Pancreas (tissue), 10 donors: ENCODE results near the gene DEUP1. TPM values are rescaled to one million over a fixed set of nuclear protein-coding genes. Genes with fewer than 3 reads are reported as not detected.
"Not testable (repeated sequence)": the region's sequence is repeated elsewhere in the genome, so short reads cannot be mapped to it uniquely, and the experiment has no call there.

Experiments
- ATAC-seq, 4 donors: fragments of 200-7000 bp; cut with Tn5 transposase; one replicate each; pipeline versions ENCODE4 v1.8.0 to v1.9.1; 2020; ENCODE audit warnings: mild to moderate bottlenecking in 4 of 4, moderate library complexity in 4 of 4
- DNase-seq, 6 donors: peaks; one replicate each; pipeline ENCODE4 v3.0.0-alpha.2; 2020
- FAIRE-seq: peaks from 2 replicates; lab custom pipeline; 2012; peaks lifted over from hg19 to GRCh38; lab: Jason Lieb, UNC
- H3K27ac ChIP-seq, 4 donors: fragments of 200-600 bp; sonication (generic); 1 replicate in 3 of 4; 2 replicates in 1 of 4; pipeline versions ENCODE4 v1.5.0 to v1.8.0; 2020
- H3K27me3 ChIP-seq, 4 donors: fragments of 200-600 bp; one replicate each; pipeline ENCODE4 v1.8.0; 2021
- H3K36me3 ChIP-seq, 3 donors: fragments of 200-600 bp; sonication (generic) in 1 of 3; one replicate each; pipeline versions ENCODE4 v1.5.0 to v1.8.0; 2020 to 2021
- H3K4me1 ChIP-seq, 3 donors: fragments of 200-600 bp; one replicate each; pipeline ENCODE4 v1.8.0; 2021
- H3K4me3 ChIP-seq, 4 donors: fragments of 200-600 bp; sonication (generic) in 2 of 4; one replicate each; pipeline versions ENCODE4 v1.5.0 to v1.8.0; 2020 to 2021
- H3K9me3 ChIP-seq, 4 donors: fragments of 200-600 bp; one replicate each; pipeline ENCODE4 v1.8.0; 2021
- WGBS, 2 donors: extraction: QIAGEN DNeasy Blood & Tissue Kit; methylation state at CpG; one replicate each; pipeline ENCODE4 v1.1.7; 2013; 5-methylcytosine and 5-hydroxymethylcytosine counted together
- intact Hi-C, 3 donors: fragments of 100-400 bp; cut with DNase I; formaldehyde crosslinking; loops; one replicate each; pipeline versions ENCODE4 v1.11.1 to v1.14.2; 2022
- polyA plus RNA-seq, 2 donors: library from polyadenylated mRNA; stranded (reverse); fragments of 200-250 nt; gene quantifications; one replicate each; pipeline ENCODE4 v1.2.3, GENCODE V29; 2013
- total RNA-seq, 6 donors: library from RNA; stranded (reverse); fragmentation: NEBNext Ultra II Directional in 4 of 6; extraction: Animal tissue kit (Norgen Biotek cat#: 25700) in 4 of 6; gene quantifications; one replicate each; pipeline versions ENCODE4 v1.2.1 to v1.2.4, GENCODE V29; 2021 to 2023
- TF ChIP-seq, protein P1 (sequence below), 4 donors: fragments of 200-600 bp; sonication (generic) in 3 of 4; IDR thresholded peaks; one replicate each; pipeline versions ENCODE4 v1.5.0 to v1.8.0; 2021; ENCODE audit warnings: antibody characterized with exemption in 4 of 4
- donor health status: healthy with polysubstance abuse.
- donor health status: DM: no; HTN: no; CAD: no; lungs with moderate emphysema.
- donor health status: DM: no; HTN: no; CAD: no.
- donor health status: control.
- donor health status: control.
- donor health status: Bipolar disorder and iron deficiency.
- donor health status: DM: yes; HTN: yes; CAD: no.
- donor health status: DM: no; HTN: no; CAD: no.
- donor health status: DM: no; HTN: no; CAD: no.
- donor health status: DM: yes; HTN: yes; CAD: no.

DEUP1 gene
- total and polyA plus RNA-seq, 8 donors, result 0.12 to 1.1 (median 0.28) TPM; not detected in 1

GRCh38 chr11:93403930-93404329 is 73.4 kb downstream of the DEUP1 start:
- TF ChIP-seq, protein P1, sequence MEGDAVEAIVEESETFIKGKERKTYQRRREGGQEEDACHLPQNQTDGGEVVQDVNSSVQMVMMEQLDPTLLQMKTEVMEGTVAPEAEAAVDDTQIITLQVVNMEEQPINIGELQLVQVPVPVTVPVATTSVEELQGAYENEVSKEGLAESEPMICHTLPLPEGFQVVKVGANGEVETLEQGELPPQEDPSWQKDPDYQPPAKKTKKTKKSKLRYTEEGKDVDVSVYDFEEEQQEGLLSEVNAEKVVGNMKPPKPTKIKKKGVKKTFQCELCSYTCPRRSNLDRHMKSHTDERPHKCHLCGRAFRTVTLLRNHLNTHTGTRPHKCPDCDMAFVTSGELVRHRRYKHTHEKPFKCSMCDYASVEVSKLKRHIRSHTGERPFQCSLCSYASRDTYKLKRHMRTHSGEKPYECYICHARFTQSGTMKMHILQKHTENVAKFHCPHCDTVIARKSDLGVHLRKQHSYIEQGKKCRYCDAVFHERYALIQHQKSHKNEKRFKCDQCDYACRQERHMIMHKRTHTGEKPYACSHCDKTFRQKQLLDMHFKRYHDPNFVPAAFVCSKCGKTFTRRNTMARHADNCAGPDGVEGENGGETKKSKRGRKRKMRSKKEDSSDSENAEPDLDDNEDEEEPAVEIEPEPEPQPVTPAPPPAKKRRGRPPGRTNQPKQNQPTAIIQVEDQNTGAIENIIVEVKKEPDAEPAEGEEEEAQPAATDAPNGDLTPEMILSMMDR (IDR thresholded peaks at IDR 0.05), result no peak
- DNase-seq, result no peak
- Histone ChIP-seq H3K4me1 (no peaks in the 10 kb centered on the region), H3K9me3 (no peaks in the 10 kb centered on the region), H3K36me3 (no peaks in the 10 kb centered on the region), H3K27ac (no peak overlapping the region), H3K27me3 (no peaks in the 10 kb centered on the region), H3K4me3 (no peak overlapping the region)
- FAIRE-seq, result no peak
- no peak for ATAC-seq
- WGBS, 2 donors, result 90 to 92% methylated on average over 3 of the region's 3 CpGs
- intact Hi-C loops, result no loop called here

DNA sequence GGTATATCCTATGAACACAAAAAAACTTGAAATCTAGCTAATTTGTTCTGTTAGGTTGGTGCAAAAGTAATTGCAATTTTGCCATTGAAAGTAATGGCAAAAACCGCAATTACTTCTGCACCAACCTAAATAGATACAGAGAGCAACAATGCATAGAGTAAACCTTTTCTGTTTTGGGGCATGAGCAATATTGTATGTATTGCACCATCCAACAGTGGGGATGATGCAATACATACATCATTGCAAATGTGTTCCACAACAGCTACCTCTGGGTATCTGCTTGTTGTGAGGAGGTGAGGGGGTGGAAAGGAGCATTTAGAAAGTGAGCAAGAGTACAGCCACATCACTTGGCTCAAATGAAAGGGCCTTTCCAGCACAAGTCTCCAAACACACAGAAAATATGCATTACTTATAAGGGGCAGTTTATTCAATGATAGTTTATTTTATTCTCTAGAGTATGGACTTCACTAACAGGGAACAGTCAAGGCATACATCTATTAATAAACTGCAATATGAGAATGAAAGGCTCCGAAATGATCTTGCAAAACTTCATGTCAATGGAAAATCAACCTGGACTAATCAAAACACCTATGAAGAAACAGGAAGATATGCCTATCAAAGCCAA is 77.3 kb downstream of the DEUP1 start:
- Histone ChIP-seq H3K27ac (no peak overlapping the region), H3K9me3 (no peaks in the 10 kb centered on the region), H3K4me3 (no peak overlapping the region), H3K27me3 (no peaks in the 10 kb centered on the region), H3K4me1 (no peaks in the 10 kb centered on the region), H3K36me3 (no peaks in the 10 kb centered on the region)
- FAIRE-seq (no peak), DNase-seq (no peak), ATAC-seq (no peak)
- TF ChIP-seq, protein P1 (IDR thresholded peaks at IDR 0.05), result no peak
- WGBS, 2 donors, result 63 to 72% methylated on average over 2 of the region's 2 CpGs
- intact Hi-C loops, result no loop called here

GRCh38 chr11:93410441-93410840 is 79.9 kb downstream of the DEUP1 start:
- intact Hi-C loops, result no loop called here
- Histone ChIP-seq H3K27ac (no peak overlapping the region), H3K9me3 (no peaks in the 10 kb centered on the region), H3K4me1 (no peaks in the 10 kb centered on the region), H3K4me3 (no peak overlapping the region), H3K36me3 (no peaks in the 10 kb centered on the region), H3K27me3 (no peaks in the 10 kb centered on the region)
- WGBS, 2 donors, result 83 to 87% methylated on average over 3 of the region's 3 CpGs
- FAIRE-seq, result no peak
- DNase-seq, result no peak
- TF ChIP-seq, protein P1 (IDR thresholded peaks at IDR 0.05), result no peak
- ATAC-seq, result no peak

DNA sequence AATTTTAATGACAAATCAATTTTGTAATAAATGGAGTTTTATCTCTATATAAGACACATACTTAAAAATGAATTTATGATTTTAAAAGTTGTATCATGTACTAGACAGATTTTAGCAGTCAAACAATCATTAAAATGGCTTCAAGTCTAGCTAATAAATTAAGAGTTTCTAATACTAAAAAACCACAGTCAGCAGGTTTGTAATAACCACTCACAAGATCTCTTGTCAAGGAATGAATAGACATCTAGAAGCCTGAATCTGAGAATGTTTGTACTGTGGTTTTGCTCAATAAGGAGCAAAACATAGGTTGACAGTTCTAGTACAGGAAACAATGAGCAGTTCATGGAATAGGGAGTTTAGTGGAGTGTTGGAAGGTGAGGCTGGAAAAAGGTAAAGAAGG is 81.2 kb downstream of the DEUP1 start:
- H3K4me1 ChIP-seq, result no peaks in the 10 kb centered on the region
- ATAC-seq (no peak), DNase-seq (no peak), FAIRE-seq (no peak)
- no peaks in the 10 kb centered on the region for H3K27me3 ChIP-seq
- H3K9me3 ChIP-seq, result no peaks in the 10 kb centered on the region
- intact Hi-C loops, result no loop called here
- no peak overlapping the region for H3K4me3 ChIP-seq
- H3K36me3 ChIP-seq, result no peaks in the 10 kb centered on the region
- H3K27ac ChIP-seq, result no peak overlapping the region
- TF ChIP-seq, protein P1 (IDR thresholded peaks at IDR 0.05), result no peak

- Histone ChIP-seq H3K9me3 (no peaks in the 10 kb centered on the region), H3K27ac (no peak overlapping the region), H3K4me3 (no peak overlapping the region), H3K36me3 (no peaks in the 10 kb centered on the region), H3K27me3 (no peaks in the 10 kb centered on the region), H3K4me1 (peaks cover 0 to under 1% (median 0%) of the 10 kb centered on the region in 3 donors)
- TF ChIP-seq, protein P1 (IDR thresholded peaks at IDR 0.05), result no peak
- intact Hi-C loops, result no loop called here
- no peak for ATAC-seq
- no peak for DNase-seq
- 86 to 89% methylated on average over 3 of the region's 3 CpGs for WGBS, 2 donors
- FAIRE-seq, result no peak
Measured at GRCh38 chr11:93432247-93432646, 101.7 kb downstream of the DEUP1 start.

- H3K4me3 ChIP-seq, FAIRE-seq, DNase-seq, H3K27ac ChIP-seq, ATAC-seq, H3K27me3 ChIP-seq, H3K9me3 ChIP-seq, H3K36me3 ChIP-seq, intact Hi-C loops, H3K4me1 ChIP-seq: not testable (repeated sequence)
- WGBS, 2 donors, result 91 to 94% methylated on average over 2 of the region's 2 CpGs
Measured at GRCh38 chr11:93443232-93443631, 112.7 kb downstream of the DEUP1 start.
